SU-DHL-6 (cell line): Measurements from ENCODE around the gene CIB2.

ENCODE experiments used
- EZH2phosphoT487 ChIP-seq: fragments of 200-600 bp; sonication (generic), shearing (Covaris generic); conservative IDR thresholded peaks from 2 replicates; pipeline ENCODE4 v1.6.1; 2018; ENCODE audit warnings: mild to moderate bottlenecking, antibody characterized with exemption, low read length, moderate library complexity, mixed read lengths
- TF ChIP-seq, protein P1 (sequence below): fragments of 200-600 bp; sonication (generic); IDR thresholded peaks from one replicate; pipeline ENCODE4 v1.5.1; 2017; ENCODE audit warnings: antibody characterized with exemption, mild to moderate bottlenecking, low read length, moderate library complexity; ENCODE audit not compliant: insufficient read depth, poor library complexity, severe bottlenecking

GRCh38 chr15:78069052-78069414, 62.2 kb downstream of the CIB2 start:
- TF ChIP-seq, protein P1, sequence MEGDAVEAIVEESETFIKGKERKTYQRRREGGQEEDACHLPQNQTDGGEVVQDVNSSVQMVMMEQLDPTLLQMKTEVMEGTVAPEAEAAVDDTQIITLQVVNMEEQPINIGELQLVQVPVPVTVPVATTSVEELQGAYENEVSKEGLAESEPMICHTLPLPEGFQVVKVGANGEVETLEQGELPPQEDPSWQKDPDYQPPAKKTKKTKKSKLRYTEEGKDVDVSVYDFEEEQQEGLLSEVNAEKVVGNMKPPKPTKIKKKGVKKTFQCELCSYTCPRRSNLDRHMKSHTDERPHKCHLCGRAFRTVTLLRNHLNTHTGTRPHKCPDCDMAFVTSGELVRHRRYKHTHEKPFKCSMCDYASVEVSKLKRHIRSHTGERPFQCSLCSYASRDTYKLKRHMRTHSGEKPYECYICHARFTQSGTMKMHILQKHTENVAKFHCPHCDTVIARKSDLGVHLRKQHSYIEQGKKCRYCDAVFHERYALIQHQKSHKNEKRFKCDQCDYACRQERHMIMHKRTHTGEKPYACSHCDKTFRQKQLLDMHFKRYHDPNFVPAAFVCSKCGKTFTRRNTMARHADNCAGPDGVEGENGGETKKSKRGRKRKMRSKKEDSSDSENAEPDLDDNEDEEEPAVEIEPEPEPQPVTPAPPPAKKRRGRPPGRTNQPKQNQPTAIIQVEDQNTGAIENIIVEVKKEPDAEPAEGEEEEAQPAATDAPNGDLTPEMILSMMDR, result no peak
- TF ChIP-seq EZH2phosphoT487, result no peak
